HTERT RPE-1 (cell line): ENCODE results near the gene GCLC.
"Not testable (repeated sequence)": the region's sequence is repeated elsewhere in the genome, so short reads cannot be mapped to it uniquely, and the experiment has no call there.

ENCODE experiments used
- in situ Hi-C: fragments of 300-500 bp; cut with MboI; formaldehyde crosslinking; loops from 4 replicates; pipeline ENCODE4 v1.14.3; 2020; ENCODE audit warnings: low sequenced_read_pairs

Gene GCLC

DNA sequence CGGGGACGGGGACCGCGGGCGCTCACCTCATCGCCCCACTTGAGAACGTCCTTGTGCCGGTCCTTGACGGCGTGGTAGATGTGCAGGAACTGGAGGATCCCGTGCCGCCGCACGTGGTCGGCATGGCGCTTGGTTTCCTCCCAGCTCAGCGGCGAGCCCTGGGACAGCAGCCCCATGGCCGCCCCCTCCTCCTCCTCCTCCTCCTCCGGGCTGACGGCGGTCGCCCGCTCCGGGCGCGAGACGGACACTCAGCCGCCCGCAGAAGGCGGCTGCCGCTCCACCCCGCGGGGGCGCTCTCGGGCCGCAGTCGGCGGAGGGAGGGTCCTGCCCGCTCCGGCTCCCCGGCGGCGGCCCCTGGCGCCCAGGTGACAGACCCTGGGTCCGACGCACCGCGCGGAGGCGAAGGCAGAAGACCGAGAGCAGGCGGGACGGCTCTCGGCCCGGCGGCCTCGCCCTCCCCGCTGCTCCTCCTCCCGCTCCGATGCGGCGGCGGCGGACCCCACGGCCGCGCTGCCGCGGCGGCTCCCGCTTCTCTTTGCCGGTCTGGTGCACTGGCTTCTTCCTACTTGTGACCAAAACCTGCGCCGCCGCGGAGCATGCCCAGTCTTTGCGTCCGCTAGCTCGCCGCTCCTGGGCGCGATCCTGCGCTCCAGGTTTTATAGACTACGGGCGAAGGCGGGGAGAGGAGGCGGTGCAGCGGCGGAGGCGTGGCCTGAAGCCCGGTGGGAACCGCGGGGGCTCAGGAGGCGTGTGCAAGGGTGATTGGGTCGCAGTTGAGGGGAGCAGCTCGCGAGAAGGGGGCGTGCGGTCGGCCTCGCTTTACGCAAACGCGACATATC is at the start of gene GCLC:
Gene GCLC (minus strand): TSS at position 632 of the 839 bp plus-strand sequence. CDS start 456 bp downstream, at position 176.
- in situ Hi-C loops = no loop called here

DNA sequence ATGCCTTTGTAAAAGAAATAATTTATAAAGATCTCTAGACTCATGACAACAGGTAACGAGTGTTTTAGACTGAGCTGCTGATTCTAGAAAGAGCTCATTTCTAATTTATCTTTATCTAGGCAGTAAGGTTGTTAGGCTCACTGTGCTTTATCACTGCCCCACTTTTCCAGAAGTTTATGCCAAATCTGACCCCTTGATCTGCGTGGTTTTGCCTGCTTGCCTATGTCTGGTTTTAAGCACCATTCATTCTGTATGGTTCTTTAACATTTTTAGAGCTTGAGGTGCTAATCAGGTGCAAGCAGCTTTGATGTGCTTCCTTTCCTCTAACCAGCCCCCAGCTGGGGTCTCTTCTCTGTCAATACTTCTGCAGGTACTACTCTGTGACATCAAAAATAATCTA is 49.7 kb upstream of the GCLC start:
- in situ Hi-C loops = no loop called here

DNA sequence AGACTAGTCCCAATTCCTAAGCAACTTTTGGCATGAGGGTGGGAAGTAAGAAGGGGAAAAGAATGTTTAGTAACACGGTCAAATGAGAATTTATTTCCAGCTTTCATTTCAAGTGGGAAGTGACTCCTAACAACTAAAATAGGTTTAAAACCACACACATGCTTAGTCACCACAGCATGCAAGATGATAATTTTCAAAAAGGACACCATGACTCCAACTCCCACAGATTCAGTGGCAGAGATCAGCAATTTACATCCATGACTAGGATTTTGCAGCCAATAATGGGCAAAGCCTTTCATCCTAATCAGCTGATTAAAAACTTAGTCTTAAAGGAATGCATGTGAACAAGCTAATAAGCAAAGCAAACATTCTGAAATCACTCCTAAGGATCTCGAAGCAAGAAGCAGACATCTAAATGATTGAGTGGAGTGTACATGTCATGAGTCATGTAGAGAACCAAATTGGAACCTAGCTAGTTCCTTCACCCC is 48.1 kb upstream of the GCLC start:
- in situ Hi-C loops = no loop called here

DNA sequence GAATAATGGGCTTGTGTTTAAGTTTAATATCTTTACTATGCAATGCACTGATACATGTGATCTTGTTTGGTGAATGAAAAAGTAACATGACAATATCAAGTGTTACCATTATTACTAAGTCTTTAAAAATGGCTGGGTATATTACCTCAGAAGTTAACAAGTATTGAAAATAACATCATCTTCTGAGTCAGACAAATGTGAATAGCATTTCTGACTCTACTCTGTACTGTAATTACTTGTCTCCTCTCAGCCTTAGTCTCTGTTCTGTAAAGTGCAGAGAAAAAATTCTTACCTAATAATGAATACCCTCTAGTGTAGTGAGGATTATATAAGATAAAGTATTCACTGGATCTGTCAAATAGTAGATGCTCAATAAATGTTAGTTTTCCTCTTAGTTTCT is 47.0 kb upstream of the GCLC start:
- in situ Hi-C loops = no loop called here

DNA sequence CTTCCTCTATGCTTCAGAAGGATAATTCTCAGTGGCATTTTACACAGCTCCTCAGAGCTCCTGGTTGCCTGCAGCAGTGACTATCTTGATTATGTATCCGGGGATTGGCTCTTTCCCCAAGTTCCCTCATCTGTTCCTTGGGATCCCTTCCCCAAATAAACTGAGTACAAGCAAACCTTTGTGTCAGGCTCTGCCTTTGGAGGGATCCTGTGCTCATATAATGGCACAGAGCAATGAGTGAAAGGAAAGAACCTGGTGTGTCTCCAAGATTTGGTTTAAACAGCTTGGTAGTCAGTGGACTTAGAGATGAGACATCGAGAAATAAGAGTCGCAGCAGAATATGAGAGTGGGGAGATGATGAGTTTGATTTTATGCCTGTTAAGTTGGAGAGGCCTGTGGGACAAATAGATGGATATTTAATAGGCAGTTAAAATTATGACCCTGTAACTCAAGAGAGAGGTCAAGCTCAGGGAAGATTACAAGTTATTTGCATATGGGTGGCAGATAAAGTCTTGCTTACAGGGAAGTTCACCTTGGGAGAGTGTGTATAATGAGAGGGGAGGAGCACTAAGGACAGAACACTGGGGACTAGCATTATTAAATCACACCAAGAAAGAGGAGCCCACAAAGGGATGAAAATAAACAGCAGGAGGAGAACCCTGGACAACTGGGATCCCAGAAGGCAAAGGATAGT is 44.1 kb upstream of the GCLC start:
- in situ Hi-C loops = no loop called here

DNA sequence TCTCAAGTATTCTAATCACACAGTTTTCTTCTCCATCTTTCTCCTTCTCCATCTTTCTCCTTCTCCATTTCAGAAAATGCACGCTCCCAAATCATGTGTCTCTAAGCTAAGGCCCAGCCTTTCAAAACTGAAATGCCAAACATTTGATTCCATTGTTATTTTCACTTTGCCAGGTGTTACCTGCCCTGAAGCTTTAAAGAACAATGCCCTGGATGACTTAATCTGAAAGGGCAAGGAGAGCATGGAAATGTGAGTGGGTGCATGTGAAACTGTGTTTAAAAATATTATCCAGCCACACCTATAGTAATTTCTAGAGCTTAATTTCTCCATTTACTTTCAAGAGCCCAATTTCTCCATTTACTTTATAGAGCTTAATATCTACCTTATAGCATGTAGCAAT is 42.4 kb upstream of the GCLC start:
- in situ Hi-C loops = no loop called here

DNA sequence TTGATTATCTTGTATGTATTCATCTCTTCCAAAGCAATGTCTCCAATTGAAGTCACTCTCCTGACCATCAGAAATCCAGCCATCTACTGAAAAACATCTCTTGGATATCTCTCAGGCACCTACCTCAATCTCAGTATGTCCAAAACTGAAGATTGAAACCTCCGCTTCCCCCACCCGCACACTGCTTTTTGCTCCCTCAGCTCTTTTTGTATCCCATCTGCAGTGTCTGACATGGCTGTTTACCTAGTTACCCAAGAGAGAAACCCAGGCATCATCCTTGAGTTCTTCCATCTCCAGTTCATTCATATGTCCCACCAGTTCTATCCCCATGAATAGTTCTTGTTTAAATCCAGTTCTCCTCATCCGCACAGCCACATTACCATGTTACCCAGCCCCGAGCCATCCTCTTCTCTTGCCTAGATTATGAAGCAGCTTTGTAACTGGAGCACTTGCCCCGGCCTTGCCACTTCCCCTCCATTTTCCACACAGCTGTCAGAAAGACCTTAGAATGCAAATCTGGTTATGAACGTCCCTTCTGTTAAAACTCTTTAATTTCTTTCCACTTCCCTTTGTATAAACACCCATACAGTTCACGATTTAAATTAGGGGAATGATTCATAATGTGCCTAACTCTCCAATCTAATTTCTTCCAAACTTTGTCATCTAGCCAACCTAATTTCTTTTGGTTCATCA is 40.5 kb upstream of the GCLC start:
- in situ Hi-C loops = no loop called here

DNA sequence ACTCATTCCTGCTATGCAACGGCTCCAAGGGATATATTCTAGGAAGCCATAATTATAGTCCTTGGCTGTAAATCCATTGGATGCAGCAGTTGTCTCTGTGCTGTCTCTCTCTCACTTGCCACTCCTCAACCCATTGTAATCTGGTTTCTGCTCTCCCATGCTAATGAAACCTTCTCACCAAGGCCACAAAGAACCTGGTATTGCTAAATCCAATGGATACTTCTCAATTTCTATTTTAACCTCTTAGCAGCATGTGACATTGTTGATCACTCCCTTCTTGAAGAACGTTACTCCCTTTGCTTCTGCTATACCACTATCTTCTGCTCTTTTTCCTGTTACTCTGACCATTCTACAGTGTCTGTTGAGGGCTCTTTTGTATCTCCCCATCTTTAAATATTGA is 39.8 kb upstream of the GCLC start:
- in situ Hi-C loops = no loop called here

DNA sequence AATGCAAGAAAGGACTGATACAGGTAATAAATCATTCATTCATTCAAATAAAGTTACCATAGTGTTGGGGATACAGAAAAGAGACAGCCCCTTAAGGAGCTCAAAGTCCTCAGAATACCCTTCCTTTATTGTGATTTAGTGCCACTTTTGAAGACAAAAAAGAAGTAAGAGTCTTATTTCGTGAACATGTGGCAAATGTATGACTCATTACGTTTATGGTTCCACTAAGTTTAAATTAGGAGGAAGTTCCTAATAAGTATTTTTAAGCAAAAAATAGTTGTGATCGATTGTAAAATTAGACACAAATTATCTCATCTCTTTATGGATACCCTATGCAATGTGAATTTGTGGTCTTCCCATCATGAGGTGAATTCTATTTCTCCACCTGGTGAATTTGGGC is 38.5 kb upstream of the GCLC start:
- in situ Hi-C loops = no loop called here

DNA sequence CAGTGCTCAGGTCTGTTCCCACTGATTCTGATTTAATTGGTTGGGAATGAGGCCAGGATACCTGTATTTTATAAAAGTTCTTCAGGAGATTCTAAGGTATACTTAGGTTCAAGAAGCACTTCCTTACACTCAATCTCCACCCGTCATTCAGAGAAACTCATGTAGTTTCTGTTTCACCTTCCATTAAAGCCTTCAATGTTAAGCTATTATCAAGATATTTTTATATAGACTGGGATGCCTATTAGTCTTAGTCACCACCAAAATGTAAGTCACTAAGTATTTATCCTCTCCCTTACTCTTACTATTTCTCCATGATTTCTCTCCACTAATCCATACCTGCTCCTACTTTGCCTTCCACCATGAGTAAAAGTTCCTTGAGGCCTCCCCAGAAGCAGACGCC is 38.1 kb upstream of the GCLC start:
- in situ Hi-C loops = no loop called here

DNA sequence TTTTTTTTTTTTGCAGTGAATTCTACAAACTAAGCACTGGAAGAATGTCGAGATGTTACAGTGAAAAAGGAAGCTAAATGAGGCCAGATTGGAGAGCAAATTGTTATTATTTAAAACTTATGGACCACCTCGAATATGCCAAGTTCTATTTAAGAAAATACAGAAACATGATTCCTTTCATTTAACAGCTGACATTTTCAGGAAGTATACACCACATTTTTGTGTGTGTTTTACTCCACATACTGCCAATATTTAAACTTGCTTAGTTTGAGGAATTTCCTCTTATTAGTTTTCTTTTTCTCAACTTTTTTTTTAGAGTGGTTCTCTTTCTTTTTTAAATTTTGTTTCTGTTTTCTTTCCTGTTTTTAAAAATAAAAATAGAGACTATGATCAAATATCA is 37.0 kb upstream of the GCLC start:
- in situ Hi-C loops = no loop called here

DNA sequence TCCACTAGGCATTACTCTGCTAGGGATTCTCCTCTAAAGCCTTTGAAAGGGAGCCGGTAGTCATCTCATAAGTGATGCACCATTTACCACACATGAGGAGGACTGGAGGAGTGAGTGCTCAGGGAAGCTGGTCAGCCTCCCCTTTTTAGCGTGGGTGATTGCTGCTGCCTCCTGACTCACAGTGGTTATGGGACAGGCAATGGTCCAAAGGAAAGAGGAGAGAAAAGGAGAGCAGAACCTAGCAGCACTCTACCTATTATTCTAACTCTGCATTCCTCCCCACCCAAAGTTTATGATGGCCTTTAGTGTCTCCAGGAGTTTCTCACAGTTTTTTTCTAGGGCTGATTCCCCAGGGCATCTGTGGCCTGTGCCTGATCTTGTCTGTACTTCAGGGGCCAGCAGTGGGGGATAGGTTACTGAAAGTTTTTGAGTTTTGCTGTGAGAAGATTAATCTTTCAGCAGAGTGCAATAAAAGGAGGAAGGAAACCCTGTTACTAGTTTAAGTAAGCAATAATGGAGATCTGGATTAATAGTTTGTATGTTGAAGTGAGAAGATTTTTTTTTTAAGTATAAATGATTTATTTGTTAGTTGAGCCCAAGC is 36.4 kb upstream of the GCLC start:
- in situ Hi-C loops = no loop called here

DNA sequence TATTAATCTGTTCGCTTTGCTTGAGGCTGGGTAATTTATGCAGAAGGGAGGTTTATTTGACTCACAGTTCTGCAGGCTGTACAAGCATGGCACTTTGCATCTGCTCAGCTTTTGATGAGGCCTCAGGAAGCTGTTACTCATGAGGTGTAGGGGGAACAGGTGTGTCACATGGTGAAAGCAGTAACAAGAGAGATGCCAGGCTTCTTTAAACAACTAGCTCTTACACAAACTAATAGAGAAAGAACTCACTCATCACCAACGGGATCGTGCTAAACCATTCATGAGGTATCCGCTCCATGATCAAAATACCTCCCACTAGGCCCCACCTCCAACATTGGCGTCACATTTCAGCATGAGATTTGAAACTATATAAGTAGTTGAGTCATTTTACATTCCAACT is 34.4 kb upstream of the GCLC start:
- in situ Hi-C loops = no loop called here

DNA sequence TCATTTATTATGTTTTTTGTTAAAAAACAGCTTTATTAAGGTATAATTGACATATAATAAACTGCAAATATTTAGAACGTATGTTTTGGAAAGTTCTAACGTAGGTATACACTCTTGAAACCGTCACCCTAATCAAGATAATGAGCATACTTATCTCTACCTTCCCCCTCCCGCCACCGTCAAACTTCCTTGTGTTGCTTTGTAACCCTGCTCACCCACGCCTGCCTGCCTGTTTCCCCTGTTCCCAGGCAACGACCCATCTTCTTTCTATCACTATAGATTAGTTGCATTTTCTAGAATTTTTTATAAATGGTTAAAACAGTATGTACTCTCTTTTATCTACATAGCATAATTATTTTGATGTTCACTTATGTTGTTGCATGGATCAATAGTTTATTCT is 33.5 kb upstream of the GCLC start:
- in situ Hi-C loops = no loop called here

DNA sequence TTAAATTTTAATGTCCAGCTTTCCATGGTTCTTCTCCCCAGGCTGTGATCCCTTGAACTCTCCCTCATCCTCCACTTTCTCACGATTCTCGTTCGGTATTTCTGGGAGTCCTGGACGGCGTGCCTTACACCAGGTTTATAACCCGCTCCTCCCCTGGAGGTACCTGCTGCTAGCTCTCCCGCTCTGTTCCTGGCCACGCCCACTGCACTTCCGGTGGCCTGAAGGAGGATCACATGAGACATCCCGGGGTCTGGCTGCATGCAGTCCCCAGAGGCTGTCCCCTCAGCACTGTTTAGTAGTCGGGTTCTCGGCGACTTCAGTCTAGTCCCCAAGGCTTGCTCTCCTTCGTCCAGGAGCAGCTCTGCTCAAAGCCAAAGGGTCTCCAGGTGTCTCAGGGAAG is 28.4 kb upstream of the GCLC start:
- in situ Hi-C loops = no loop called here

DNA sequence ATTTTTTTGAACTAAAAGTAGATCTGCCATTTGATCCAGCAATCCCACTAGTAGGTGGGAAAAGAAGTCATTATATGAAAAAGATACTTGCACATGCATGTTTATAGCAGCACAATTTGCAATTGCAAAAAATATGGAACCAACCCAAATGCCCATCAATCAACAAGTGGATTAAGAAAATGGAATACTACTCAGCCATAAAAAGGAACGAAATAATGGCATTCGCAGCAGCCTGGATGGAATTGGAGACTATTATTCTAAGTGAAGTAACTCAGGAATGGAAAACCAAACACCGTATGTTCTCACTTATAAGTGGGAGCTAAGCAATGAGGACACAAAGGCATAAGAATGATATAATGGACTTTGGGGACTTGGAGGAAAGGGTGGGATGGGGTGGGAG is 27.5 kb upstream of the GCLC start:
- in situ Hi-C loops = not testable (repeated sequence)

DNA sequence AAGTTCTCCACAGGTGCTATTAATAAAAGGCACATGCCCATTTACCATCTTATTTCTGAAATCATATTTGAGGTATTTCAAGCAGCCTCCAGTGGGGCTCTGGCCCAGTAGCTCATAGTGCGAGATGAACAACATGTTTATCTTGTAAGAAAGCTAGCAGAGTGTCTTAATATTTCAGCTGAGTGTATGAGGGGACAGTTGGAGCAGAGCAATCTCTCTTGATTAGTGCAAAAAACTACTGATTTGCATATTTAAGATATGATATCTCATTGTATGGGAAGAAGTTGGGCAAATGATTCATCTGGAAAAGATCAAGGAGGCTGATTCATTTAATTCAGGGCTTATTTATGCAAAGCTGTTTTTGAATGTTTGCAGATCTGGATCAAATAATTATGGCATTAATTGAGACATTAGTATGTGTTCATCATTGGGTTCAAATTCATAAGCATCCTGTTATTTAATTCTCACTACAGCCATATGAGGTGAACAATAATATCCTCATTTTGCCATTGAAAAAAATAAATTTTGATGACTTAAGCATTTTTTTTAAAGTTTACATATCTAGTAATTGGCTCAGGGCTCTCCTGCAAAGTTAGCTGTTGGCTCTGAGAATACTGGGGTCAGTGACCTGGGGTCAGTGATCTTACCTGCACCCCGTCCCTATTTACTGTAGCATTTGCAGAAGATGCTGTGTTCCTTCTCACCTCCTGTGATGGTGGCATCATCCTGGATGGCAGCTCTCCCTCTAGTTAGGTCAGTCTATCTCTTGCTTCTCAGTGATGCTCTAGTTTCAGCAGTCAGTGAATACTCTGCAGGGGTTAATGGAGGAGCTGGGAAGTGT is 24.1 kb upstream of the GCLC start:
- in situ Hi-C loops = no loop called here

DNA sequence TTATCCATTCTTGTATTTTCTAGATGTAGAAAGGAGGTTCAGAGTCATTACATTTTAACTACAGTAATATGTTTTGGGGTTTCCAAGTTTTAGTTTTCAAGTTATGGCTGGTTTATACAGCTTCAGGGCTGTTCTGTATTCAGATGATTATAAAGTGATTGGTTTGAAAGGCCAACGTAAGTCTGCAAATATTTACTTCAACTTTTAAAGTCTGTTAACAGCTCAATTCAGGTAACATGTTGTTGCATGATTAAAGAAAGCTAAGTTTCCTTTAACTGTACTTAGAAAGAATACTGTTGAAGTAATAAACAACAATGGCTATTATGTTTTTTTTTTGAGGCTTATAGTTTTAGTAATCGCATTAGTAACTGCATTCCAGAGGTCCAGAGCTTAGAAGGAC is 22.8 kb upstream of the GCLC start:
- in situ Hi-C loops = no loop called here

DNA sequence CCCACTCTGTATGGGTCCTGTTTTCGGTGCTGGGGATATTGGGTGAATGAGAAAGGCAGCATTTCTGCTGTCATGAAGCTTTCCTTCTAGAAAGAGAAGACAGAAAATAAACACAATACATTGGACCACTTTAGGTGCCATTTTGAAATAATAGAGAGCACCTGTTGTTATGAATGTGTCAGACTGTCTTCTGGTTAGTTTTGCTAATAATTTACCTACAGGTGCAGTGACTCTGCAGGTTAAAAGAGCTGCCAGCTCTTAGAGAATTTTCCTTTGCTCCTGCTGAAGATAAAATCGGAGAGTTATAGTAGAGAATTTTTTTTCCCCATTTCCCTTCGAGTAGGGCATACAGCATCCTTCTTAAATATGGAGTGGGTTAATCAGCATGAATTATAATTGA is 21.9 kb upstream of the GCLC start:
- in situ Hi-C loops = no loop called here

DNA sequence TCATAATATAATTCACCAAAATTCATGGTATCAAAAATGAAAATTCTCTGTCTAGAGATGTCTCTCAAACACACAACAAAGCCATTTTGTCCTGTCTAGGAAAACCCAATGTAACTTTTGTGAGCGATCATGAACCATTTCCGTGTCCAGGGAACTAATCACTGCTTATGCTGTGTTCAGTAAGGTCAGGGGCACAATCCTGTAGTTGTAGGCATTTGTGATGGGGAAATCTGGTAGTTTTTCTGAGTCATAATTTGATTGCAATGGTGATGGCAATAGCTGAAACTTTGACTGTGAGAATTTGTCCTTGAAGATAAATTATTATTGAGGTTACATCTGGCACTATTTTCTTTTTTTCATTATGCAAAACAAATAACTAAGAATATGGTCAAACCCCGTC is 21.0 kb upstream of the GCLC start:
- in situ Hi-C loops = no loop called here
